Activated naive CD8-positive, alpha-beta T cell (primary cell): ENCODE measurements around the gene GCN1.

ENCODE experiments used
- H3K27ac Mint-ChIP-seq: one replicate; pipeline ENCODE4 v1.8.0; 2021; ENCODE audit warnings: mixed read lengths
- H3K27me3 Mint-ChIP-seq: one replicate; pipeline ENCODE4 v1.8.0; 2021; ENCODE audit warnings: mixed read lengths
- H3K36me3 Mint-ChIP-seq: one replicate; pipeline ENCODE4 v1.8.0; 2021; ENCODE audit warnings: mixed read lengths
- H3K4me1 Mint-ChIP-seq: one replicate; pipeline ENCODE4 v1.8.0; 2021; ENCODE audit warnings: low read depth, mixed read lengths
- H3K4me3 Mint-ChIP-seq: one replicate; pipeline ENCODE4 v1.8.0; 2021; ENCODE audit warnings: mild to moderate bottlenecking, mixed read lengths
- H3K9me3 Mint-ChIP-seq: one replicate; pipeline ENCODE4 v1.8.0; 2021; ENCODE audit warnings: low read depth, mixed read lengths

The GCN1 gene

DNA sequence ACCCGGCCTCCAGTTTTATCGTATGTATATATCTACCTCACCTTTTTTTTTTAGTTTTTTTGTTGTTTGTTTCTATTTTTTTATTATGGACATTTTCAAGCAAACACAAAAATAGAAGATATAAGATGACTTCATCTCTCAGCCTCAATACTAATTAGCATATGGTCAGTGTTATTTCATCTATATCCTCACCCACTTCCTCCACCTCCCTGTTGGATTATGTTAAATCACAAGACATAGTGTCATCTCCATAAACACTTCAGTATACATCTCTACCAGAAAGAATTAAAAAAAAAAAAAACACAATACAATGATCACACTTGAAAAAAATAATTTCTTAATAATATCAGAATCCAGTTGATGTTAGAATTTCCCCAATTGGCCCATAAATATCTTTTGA is 112.9 kb downstream of the GCN1 start:
- Mint-ChIP-seq H3K27ac (no peak overlapping the region), H3K4me1 (peaks cover 34% of the 10 kb centered on the region), H3K27me3 (no peaks in the 10 kb centered on the region), H3K9me3 (no peaks in the 10 kb centered on the region), H3K4me3 (no peak overlapping the region), H3K36me3 (peaks cover 11% of the 10 kb centered on the region)

DNA sequence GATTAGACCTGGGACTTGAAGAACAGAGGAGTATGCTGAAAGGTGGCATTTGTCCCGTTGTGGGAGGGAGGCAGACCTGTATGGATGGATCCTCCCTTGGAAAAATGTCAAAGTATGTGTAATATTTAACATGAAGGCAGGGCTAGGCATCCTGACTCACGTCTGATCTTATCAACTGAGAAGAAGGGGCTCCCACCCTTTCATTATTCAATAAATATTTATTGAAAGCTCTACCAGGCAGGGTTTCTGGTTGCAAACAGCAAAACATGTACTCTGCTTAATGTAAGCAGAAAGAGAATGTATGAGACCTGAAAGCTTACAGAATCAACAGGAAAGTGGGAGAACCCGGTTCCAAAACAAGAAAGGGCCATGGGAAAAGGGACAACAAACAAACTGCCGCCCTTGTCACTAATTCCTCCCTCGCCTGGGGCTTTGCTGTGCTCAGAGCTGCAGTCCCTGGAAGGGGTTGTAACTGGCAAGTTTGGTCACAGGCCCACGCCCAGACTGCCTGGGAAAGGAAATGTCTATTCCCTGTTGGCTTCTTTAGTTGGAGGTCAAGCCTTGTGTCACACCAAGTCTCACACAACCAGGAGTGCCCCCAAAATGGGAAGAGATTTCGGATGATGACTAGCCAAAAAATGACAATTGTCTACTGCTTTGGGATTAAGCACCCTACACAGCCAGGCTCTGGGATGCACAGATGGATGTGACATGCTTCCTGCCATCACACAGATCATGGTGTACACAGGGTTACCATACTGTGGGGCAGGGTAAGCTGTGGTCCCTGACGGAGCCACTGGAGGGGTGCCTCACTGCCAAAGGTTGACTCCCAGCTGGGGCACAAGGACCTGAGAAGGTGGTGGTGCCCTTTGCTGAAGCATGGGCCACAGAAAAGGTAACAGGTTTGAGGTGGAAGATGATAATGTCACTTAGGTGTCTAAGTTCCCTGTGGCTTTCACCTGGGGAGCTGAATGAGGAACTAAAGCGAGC is 114.8 kb downstream of the GCN1 start:
- Mint-ChIP-seq H3K27me3 (no peaks in the 10 kb centered on the region), H3K4me1 (peaks cover 25% of the 10 kb centered on the region), H3K27ac (peak overlapping the region; percentile 92), H3K36me3 (peaks cover 20% of the 10 kb centered on the region), H3K9me3 (no peaks in the 10 kb centered on the region), H3K4me3 (no peak overlapping the region)

DNA sequence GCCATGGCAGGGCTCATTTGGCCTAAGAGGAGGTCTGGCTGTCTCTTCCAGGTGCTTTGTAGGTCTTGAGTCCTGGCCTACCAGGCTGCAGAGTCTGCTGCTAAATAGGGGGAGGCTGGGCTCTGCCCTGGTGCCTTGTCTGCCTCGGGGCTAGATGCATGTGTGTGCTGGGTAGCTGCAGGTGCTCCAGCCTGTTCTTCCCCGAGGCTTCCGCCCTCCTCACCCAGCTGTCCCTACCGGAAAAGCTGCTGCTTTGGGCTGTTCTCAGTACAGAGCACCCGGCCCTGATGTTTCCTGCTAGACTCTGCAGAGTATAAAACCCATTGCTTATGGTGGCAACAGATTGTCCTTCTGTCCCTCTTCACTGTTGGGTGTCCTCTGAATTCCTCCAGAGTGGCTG is 115.6 kb downstream of the GCN1 start:
- Mint-ChIP-seq H3K4me1 (peaks cover 30% of the 10 kb centered on the region), H3K27ac (peak overlapping the region; percentile 92), H3K36me3 (peaks cover 23% of the 10 kb centered on the region), H3K27me3 (no peaks in the 10 kb centered on the region), H3K9me3 (no peaks in the 10 kb centered on the region), H3K4me3 (peak overlapping the region; percentile 2)

DNA sequence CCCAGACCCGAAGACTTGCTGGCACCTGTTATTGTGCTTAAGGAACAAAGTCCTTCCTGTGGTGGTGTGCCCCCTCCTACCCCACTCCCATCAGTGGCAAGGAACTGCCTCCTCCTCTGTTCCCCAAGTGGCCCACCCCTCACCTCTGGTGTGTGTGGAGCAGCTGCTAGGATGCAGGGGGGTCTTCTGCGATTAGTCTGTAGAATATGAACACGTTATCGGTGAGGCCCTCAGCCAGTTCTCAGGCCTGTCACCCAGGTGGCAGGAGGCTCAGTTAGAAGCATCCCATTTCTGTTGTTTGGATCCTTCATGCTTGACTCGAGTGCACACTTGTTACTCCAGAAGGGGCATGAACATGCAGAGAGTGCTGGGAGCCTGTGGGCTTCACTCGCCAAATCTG is 117.3 kb downstream of the GCN1 start:
- H3K9me3 Mint-ChIP-seq, result no peaks in the 10 kb centered on the region
- H3K36me3 Mint-ChIP-seq, result peaks cover 24% of the 10 kb centered on the region
- peaks cover 32% of the 10 kb centered on the region for H3K4me1 Mint-ChIP-seq
- no peaks in the 10 kb centered on the region for H3K27me3 Mint-ChIP-seq
- no peak overlapping the region for H3K27ac Mint-ChIP-seq
- no peak overlapping the region for H3K4me3 Mint-ChIP-seq
